IMR-90 (cell line): ENCODE results near the gene CCM2. TPM values are rescaled to one million over a fixed set of nuclear protein-coding genes. Genes with fewer than 3 reads are reported as not detected.

Experiments
- ATAC-seq: fragments of 200-7000 bp; cut with Tn5 transposase; 2 replicates; pipeline ENCODE4 v1.9.1; 2020; ENCODE audit warnings: low read depth, mild to moderate bottlenecking, moderate library complexity
- BruUV-seq: library from RNA; stranded (reverse); fragments of 400-500 nt; replicated peaks from 2 replicates; lab custom pipeline; 2021; lab: Mats Ljungman, UMichigan
- CTCF ChIA-PET: fragments of 300-600 bp; formaldehyde crosslinking; extraction: SDS; loops from one replicate; lab custom pipeline; 2021; ENCODE audit warnings: antibody characterized with exemption; lab: Yijun Ruan, JAX
- POLR2A ChIA-PET: fragments of 300-600 bp; sonication (Branson Sonifier 250); formaldehyde crosslinking; loops from one replicate; lab custom pipeline; 2022; ENCODE audit warnings: antibody characterized with exemption; ENCODE audit not compliant: unreplicated experiment; lab: Charles Lee
- DNase-seq: peaks from one replicate; pipeline ENCODE4 v3.0.0; 2013
- H2AFZ ChIP-seq: replicated peaks from 2 replicates; pipeline ENCODE3; 2013; ENCODE audit warnings: low read length, mild to moderate bottlenecking; ENCODE audit not compliant: poor library complexity
- H2AK5ac ChIP-seq: 2 replicates; pipeline ENCODE4 v1.6.1; 2013; ENCODE audit warnings: low read depth, low read length, inconsistent platforms
- H2AK9ac ChIP-seq: replicated peaks from 2 replicates; pipeline ENCODE3; 2013; ENCODE audit warnings: mild to moderate bottlenecking, low read depth, low read length, moderate library complexity; ENCODE audit not compliant: poor library complexity
- H2BK120ac ChIP-seq: 2 replicates; pipeline ENCODE4 v1.6.1; 2013; ENCODE audit warnings: low read depth, low read length, inconsistent platforms
- H2BK15ac ChIP-seq: 3 replicates; pipeline ENCODE4 v1.6.1; 2013; ENCODE audit warnings: low read depth, low read length, inconsistent platforms
- H2BK20ac ChIP-seq: 2 replicates; pipeline ENCODE4 v1.6.1; 2013; ENCODE audit warnings: low read depth, mild to moderate bottlenecking, inconsistent platforms, low read length, moderate library complexity
- H2BK5ac ChIP-seq: 2 replicates; pipeline ENCODE4 v1.6.1; 2013; ENCODE audit warnings: mild to moderate bottlenecking, low read depth, low read length, inconsistent platforms; ENCODE audit not compliant: poor library complexity, severe bottlenecking
- H3K14ac ChIP-seq: replicated peaks from 2 replicates; pipeline ENCODE4 v1.6.1; 2013; ENCODE audit warnings: low read depth, low read length, inconsistent platforms
- H3K18ac ChIP-seq: 2 replicates; pipeline ENCODE4 v1.6.1; 2013; ENCODE audit warnings: low read depth, low read length, control low read depth
- H3K23ac ChIP-seq: 2 replicates; pipeline ENCODE4 v1.6.1; 2013; ENCODE audit warnings: low read depth, low read length, inconsistent platforms
- H3K27ac ChIP-seq: 2 replicates; pipeline ENCODE4 v1.5.1; 2013; ENCODE audit warnings: mild to moderate bottlenecking, control low read depth, low read length; ENCODE audit not compliant: insufficient read depth
- H3K27me3 ChIP-seq: 2 replicates; pipeline ENCODE4 v1.6.1; 2013; ENCODE audit warnings: low read length; ENCODE audit not compliant: control insufficient read depth, insufficient read depth
- H3K36me3 ChIP-seq: 2 replicates; pipeline ENCODE4 v1.6.1; 2013; ENCODE audit warnings: low read length, mixed read lengths; ENCODE audit not compliant: control insufficient read depth, insufficient read depth
- H3K4ac ChIP-seq: 2 replicates; pipeline ENCODE4 v1.6.1; 2013; ENCODE audit warnings: low read depth, low read length, inconsistent platforms
- H3K4me1 ChIP-seq: 2 replicates; pipeline ENCODE4 v1.6.1; 2013; ENCODE audit warnings: low read length, mixed read lengths; ENCODE audit not compliant: control insufficient read depth, insufficient read depth
- H3K4me2 ChIP-seq: 2 replicates; pipeline ENCODE4 v1.6.1; 2013; ENCODE audit warnings: low read depth, mild to moderate bottlenecking, control low read depth, low read length, moderate library complexity
- H3K4me3 ChIP-seq: 2 replicates; pipeline ENCODE4 v1.5.1; 2013; ENCODE audit warnings: low read depth, mild to moderate bottlenecking, control low read depth, low read length, moderate library complexity; ENCODE audit not compliant: insufficient read depth
- H3K56ac ChIP-seq: 2 replicates; pipeline ENCODE4 v1.6.1; 2013; ENCODE audit warnings: low read length, inconsistent platforms; ENCODE audit not compliant: insufficient read depth; ENCODE audit errors: extremely low read depth
- H3K79me1 ChIP-seq, 2 experiments: 2 replicates each; pipeline ENCODE4 v1.6.1; 2013; ENCODE audit warnings: low read length in 2 of 2, inconsistent platforms in 1 of 2, low read depth in 1 of 2
- H3K9ac ChIP-seq: 2 replicates; pipeline ENCODE4 v1.6.1; 2013; ENCODE audit warnings: low read depth, low read length, control low read depth
- H3K9me1 ChIP-seq: 2 replicates; pipeline ENCODE4 v1.6.1; 2013; ENCODE audit warnings: low read length, inconsistent platforms; ENCODE audit not compliant: insufficient read depth
- H3K9me3 ChIP-seq: 2 replicates; pipeline ENCODE4 v1.6.1; 2013; ENCODE audit warnings: low read length; ENCODE audit not compliant: control insufficient read depth, insufficient read depth
- H4K20me1 ChIP-seq: 2 replicates; pipeline ENCODE4 v1.6.1; 2013; ENCODE audit warnings: low read length, inconsistent platforms; ENCODE audit not compliant: insufficient read depth
- H4K5ac ChIP-seq: 2 replicates; pipeline ENCODE4 v1.6.1; 2013; ENCODE audit warnings: mild to moderate bottlenecking, low read depth, low read length, control low read depth
- H4K8ac ChIP-seq, 2 experiments: 2 replicates each; pipeline ENCODE4 v1.6.1; 2013; ENCODE audit warnings: low read depth in 2 of 2, low read length in 2 of 2, control low read depth in 1 of 2, inconsistent platforms in 1 of 2
- H4K91ac ChIP-seq: 2 replicates; pipeline ENCODE4 v1.6.1; 2013; ENCODE audit warnings: low read depth, low read length, inconsistent platforms; ENCODE audit not compliant: insufficient read depth
- BHLHE40 ChIP-seq: fragments of 150-350 bp; IDR thresholded peaks from 2 replicates; pipeline ENCODE4 v1.6.1; 2016; ENCODE audit warnings: mild to moderate bottlenecking, low read depth, low read length
- CEBPB ChIP-seq: IDR thresholded peaks from 2 replicates; pipeline ENCODE4 v1.6.1; 2012; ENCODE audit warnings: low read depth, low read length, improper control_type of control experiment
- CHD1 ChIP-seq: IDR thresholded peaks from 2 replicates; pipeline ENCODE4 v1.6.1; 2012; ENCODE audit warnings: low read depth, low read length, improper control_type of control experiment
- FOS ChIP-seq: fragments of 150-350 bp; IDR thresholded peaks from 2 replicates; pipeline ENCODE4 v1.6.1; 2016; ENCODE audit warnings: low read depth, low read length
- MAFK ChIP-seq: IDR thresholded peaks from 2 replicates; pipeline ENCODE4 v1.6.1; 2012; ENCODE audit warnings: low read depth, low read length, improper control_type of control experiment
- MAZ ChIP-seq: IDR thresholded peaks from 2 replicates; pipeline ENCODE4 v1.6.1; 2012; ENCODE audit warnings: low read depth, mild to moderate bottlenecking, low read length, improper control_type of control experiment, moderate library complexity, borderline replicate concordance
- MXI1 ChIP-seq: IDR thresholded peaks from 2 replicates; pipeline ENCODE4 v1.6.1; 2012; ENCODE audit warnings: low read depth, mild to moderate bottlenecking, low read length, moderate library complexity, borderline replicate concordance
- NFE2L2 ChIP-seq: fragments of 150-350 bp; IDR thresholded peaks from 2 replicates; pipeline ENCODE4 v1.6.1; 2016; ENCODE audit warnings: low read depth, mild to moderate bottlenecking, low read length
- POLR2A ChIP-seq: IDR thresholded peaks from 2 replicates; pipeline ENCODE4 v1.6.1; 2012; ENCODE audit warnings: mild to moderate bottlenecking, low read depth, low read length
- RAD21 ChIP-seq: IDR thresholded peaks from 2 replicates; pipeline ENCODE4 v1.6.1; 2012; ENCODE audit warnings: low read length, improper control_type of control experiment
- RCOR1 ChIP-seq: IDR thresholded peaks from 2 replicates; pipeline ENCODE4 v1.6.1; 2012; ENCODE audit warnings: mild to moderate bottlenecking, low read length, improper control_type of control experiment; ENCODE audit not compliant: insufficient replicate concordance
- RFX5 ChIP-seq: IDR thresholded peaks from 2 replicates; pipeline ENCODE4 v1.8.0; 2012; ENCODE audit warnings: low read depth, mild to moderate bottlenecking, low read length, moderate library complexity
- SMC3 ChIP-seq: fragments of 150-350 bp; IDR thresholded peaks from 2 replicates; pipeline ENCODE4 v1.6.1; 2016; ENCODE audit warnings: low read depth, mild to moderate bottlenecking, antibody characterized with exemption, low read length, moderate library complexity
- WGBS, 2 experiments: methylation state at CpG; one replicate each; pipeline versions ENCODE4 v1.1.5 to v1.1.7; 2013; ENCODE audit warnings: missing lambda C conversion rate in 2 of 2; ENCODE audit not compliant: insufficient read length in 1 of 2; ENCODE audit errors: extremely low coverage in 2 of 2; 5-methylcytosine and 5-hydroxymethylcytosine counted together
- dilution Hi-C: fragments of 300-500 bp; cut with HindIII; formaldehyde crosslinking; loops from one replicate; pipeline ENCODE4 v1.14.3; 2018; ENCODE audit warnings: low sequenced_read_pairs; ENCODE audit not compliant: unreplicated experiment
- in situ Hi-C: fragments of 300-500 bp; cut with MboI; formaldehyde crosslinking; loops from 3 replicates; pipeline ENCODE4 v1.14.3; 2019; ENCODE audit warnings: low sequenced_read_pairs, inconsistent platforms, mixed read lengths
- intact Hi-C: fragments of 100-400 bp; cut with micrococcal nuclease; formaldehyde crosslinking; loops from 2 replicates; pipeline ENCODE4 v1.10.0; 2022
- polyA plus RNA-seq, 3 experiments: library from polyadenylated mRNA; depleted of rRNA; stranded (reverse); fragments of >200 nt; gene quantifications; 2 replicates each; pipeline ENCODE4 v1.2.3, GENCODE V29; 2012; ENCODE audit warnings: low replicate concordance in 1 of 3
- total RNA-seq: library from RNA; depleted of rRNA; stranded (reverse); fragments of >200 nt; gene quantifications from 2 replicates; pipeline ENCODE4 v1.2.3, GENCODE V29; 2012
- TF ChIP-seq, protein P1 (sequence below): fragments of 150-350 bp; IDR thresholded peaks from 2 replicates; pipeline ENCODE4 v1.6.1; 2016; ENCODE audit warnings: low read depth, mild to moderate bottlenecking, low read length, moderate library complexity, borderline replicate concordance
- TF ChIP-seq, protein P2 (sequence below): conservative IDR thresholded peaks from 2 replicates; pipeline ENCODE4 v1.5.1; 2012; ENCODE audit warnings: mild to moderate bottlenecking, low read depth, low read length, improper control_type of control experiment
- TF ChIP-seq, protein P3 (sequence below): fragments of 150-350 bp; IDR thresholded peaks from 2 replicates; pipeline ENCODE4 v1.6.1; 2017; ENCODE audit warnings: mild to moderate bottlenecking, antibody characterized with exemption, low read length, low read depth

Gene CCM2
- total and polyA plus RNA-seq, 2 of the 4 experiments (the other 2 are of a cell fraction), result 65.2 to 78.5 TPM

- ChIA-PET CTCF (interaction anchor here (0.5 kb wide), 1 partner anchor 10 kb away, joined by 3 read pairs; no protein-coding TSS in a partner anchor), POLR2A (no interaction called here)
- H2AK9ac ChIP-seq, result no peak overlapping the region
- H2BK20ac ChIP-seq, result no peak overlapping the region
- H4K91ac ChIP-seq, result no peak overlapping the region
- no peak overlapping the region for H3K4me3 ChIP-seq
- H3K9ac ChIP-seq, result no peak overlapping the region
- no peak overlapping the region for H2BK5ac ChIP-seq
- peaks cover 7% of the 10 kb centered on the region for H3K4me1 ChIP-seq
- H3K4me2 ChIP-seq, result no peak overlapping the region
- in situ Hi-C loops, result no loop called here
- dilution Hi-C loops, result no loop called here
- H3K23ac ChIP-seq, result no peak overlapping the region
- no CpG with 5 or more reads among the region's 4 CpGs for WGBS, 2 experiments
- H2BK120ac ChIP-seq, result no peak overlapping the region
- no peak overlapping the region for H2BK15ac ChIP-seq
- peaks cover 31 to 75% of the 10 kb centered on the region in 2 experiments for H3K79me1 ChIP-seq
- no peak overlapping the region for H2AK5ac ChIP-seq
- no peaks in the 10 kb centered on the region for H3K9me3 ChIP-seq
- no peak overlapping the region for H3K18ac ChIP-seq
- no peak for ATAC-seq
- H4K8ac ChIP-seq, result no peak overlapping the region
- no peak for DNase-seq
- no peak overlapping the region for H3K4ac ChIP-seq
- H3K36me3 ChIP-seq, result peaks cover 5% of the 10 kb centered on the region; the same call in 1 of the 2 replicates
- intact Hi-C loops, result no loop called here
- H3K56ac ChIP-seq, result no peak overlapping the region
- peaks cover 43% of the 10 kb centered on the region for H4K20me1 ChIP-seq
- no TSS peak for BruUV-seq
- no peak overlapping the region for H4K5ac ChIP-seq
- no peaks in the 10 kb centered on the region for H3K27me3 ChIP-seq
- peaks cover 20% of the 10 kb centered on the region for H3K9me1 ChIP-seq
- H3K14ac ChIP-seq, result no peak overlapping the region
- no peak overlapping the region for H2AFZ ChIP-seq
- TF ChIP-seq CHD1 (no peak), MAFK (no peak), BHLHE40 (no peak), CEBPB (no peak), MXI1 (no peak), RFX5 (no peak), NFE2L2 (no peak), SMC3 (no peak), RCOR1 (no peak), POLR2A (no peak), FOS (no peak), MAZ (no peak), RAD21 (no peak)
- TF ChIP-seq, protein P1, sequence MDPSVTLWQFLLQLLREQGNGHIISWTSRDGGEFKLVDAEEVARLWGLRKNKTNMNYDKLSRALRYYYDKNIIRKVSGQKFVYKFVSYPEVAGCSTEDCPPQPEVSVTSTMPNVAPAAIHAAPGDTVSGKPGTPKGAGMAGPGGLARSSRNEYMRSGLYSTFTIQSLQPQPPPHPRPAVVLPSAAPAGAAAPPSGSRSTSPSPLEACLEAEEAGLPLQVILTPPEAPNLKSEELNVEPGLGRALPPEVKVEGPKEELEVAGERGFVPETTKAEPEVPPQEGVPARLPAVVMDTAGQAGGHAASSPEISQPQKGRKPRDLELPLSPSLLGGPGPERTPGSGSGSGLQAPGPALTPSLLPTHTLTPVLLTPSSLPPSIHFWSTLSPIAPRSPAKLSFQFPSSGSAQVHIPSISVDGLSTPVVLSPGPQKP, result no peak
- TF ChIP-seq, protein P2, sequence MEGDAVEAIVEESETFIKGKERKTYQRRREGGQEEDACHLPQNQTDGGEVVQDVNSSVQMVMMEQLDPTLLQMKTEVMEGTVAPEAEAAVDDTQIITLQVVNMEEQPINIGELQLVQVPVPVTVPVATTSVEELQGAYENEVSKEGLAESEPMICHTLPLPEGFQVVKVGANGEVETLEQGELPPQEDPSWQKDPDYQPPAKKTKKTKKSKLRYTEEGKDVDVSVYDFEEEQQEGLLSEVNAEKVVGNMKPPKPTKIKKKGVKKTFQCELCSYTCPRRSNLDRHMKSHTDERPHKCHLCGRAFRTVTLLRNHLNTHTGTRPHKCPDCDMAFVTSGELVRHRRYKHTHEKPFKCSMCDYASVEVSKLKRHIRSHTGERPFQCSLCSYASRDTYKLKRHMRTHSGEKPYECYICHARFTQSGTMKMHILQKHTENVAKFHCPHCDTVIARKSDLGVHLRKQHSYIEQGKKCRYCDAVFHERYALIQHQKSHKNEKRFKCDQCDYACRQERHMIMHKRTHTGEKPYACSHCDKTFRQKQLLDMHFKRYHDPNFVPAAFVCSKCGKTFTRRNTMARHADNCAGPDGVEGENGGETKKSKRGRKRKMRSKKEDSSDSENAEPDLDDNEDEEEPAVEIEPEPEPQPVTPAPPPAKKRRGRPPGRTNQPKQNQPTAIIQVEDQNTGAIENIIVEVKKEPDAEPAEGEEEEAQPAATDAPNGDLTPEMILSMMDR, result no peak
- TF ChIP-seq, protein P3, sequence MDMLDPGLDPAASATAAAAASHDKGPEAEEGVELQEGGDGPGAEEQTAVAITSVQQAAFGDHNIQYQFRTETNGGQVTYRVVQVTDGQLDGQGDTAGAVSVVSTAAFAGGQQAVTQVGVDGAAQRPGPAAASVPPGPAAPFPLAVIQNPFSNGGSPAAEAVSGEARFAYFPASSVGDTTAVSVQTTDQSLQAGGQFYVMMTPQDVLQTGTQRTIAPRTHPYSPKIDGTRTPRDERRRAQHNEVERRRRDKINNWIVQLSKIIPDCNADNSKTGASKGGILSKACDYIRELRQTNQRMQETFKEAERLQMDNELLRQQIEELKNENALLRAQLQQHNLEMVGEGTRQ, result no peak
- H3K27ac ChIP-seq, result no peak overlapping the region
Measured at GRCh38 chr7:45003789-45004188, 3.8 kb downstream of the CCM2 start.
